ENCODE data around the gene DNAAF5.

DNA sequence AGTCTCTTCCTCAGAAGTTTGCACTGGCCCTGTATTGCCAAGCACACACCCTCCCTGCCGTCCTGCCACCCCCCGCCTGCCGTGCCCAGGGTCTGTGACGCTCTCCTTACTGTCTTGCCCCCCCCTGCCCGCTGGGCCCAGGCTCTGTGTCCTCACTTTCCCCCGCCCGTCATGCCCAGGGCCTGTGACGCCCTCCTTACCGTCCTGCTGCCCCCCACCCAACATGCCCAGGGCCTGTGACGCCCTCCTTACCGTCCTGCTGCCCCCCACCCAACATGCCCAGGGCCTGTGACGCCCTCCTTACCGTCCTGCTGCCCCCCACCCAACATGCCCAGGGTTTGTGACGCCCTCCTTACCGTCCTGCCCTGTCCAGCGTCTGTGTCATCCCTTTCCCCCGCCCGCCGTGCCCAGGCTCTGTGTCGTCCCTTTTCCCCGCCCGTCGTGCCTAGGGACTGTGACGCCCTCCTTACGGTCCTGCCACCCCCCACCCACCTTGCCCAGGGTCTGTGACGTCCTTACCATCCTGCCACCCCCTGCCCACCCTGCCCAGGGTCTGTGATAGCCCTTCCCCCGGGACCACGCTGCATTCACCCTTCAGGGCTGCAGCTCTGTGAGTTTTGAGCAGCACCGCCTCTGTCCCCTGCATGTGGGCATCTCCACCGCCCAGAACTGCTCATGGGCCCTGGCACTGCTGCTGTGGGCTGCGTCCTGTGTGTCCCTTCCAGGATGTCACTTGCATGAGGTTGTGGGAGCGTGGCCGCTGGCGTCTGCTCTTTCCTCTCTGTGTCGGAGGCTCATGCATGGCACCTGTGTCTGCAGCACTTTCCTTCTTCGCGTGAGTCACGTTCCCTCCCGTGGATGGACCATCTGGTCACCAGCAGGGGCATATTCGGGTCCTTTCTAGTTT is 19.9 kb downstream of the DNAAF5 start:
- TF ChIP-seq POLR2A (IDR thresholded peaks at IDR 0.05), result no peak
- TF ChIP-seq, protein P1, sequence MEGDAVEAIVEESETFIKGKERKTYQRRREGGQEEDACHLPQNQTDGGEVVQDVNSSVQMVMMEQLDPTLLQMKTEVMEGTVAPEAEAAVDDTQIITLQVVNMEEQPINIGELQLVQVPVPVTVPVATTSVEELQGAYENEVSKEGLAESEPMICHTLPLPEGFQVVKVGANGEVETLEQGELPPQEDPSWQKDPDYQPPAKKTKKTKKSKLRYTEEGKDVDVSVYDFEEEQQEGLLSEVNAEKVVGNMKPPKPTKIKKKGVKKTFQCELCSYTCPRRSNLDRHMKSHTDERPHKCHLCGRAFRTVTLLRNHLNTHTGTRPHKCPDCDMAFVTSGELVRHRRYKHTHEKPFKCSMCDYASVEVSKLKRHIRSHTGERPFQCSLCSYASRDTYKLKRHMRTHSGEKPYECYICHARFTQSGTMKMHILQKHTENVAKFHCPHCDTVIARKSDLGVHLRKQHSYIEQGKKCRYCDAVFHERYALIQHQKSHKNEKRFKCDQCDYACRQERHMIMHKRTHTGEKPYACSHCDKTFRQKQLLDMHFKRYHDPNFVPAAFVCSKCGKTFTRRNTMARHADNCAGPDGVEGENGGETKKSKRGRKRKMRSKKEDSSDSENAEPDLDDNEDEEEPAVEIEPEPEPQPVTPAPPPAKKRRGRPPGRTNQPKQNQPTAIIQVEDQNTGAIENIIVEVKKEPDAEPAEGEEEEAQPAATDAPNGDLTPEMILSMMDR (IDR thresholded peaks at IDR 0.05), result no peak
